Panc1 (cell line): Measurements from ENCODE around the gene ADK. TPM values are rescaled to one million over a fixed set of nuclear protein-coding genes. Genes with fewer than 3 reads are reported as not detected.
A peak's percentile ranks its signal among the peaks of the same experiment; 100 is the strongest.

Experiments
- ATAC-seq: fragments of 200-7000 bp; cut with Tn5 transposase; 2 replicates; pipeline ENCODE4 v1.9.1; 2020; ENCODE audit warnings: mild to moderate bottlenecking, moderate library complexity
- BruUV-seq: library from RNA; stranded (reverse); fragments of 400-500 nt; replicated peaks from 2 replicates; lab custom pipeline; 2021; lab: Mats Ljungman, UMichigan
- CTCF ChIA-PET: fragments of 300-600 bp; sonication (Branson Sonifier 250); formaldehyde crosslinking; loops from one replicate; lab custom pipeline; 2022; ENCODE audit warnings: antibody characterized with exemption; lab: Charles Lee
- POLR2A ChIA-PET: fragments of 300-600 bp; sonication (Branson Sonifier 250); formaldehyde crosslinking; loops from one replicate; lab custom pipeline; 2022; ENCODE audit warnings: antibody characterized with exemption; lab: Charles Lee
- DNase-seq: peaks from one replicate; pipeline ENCODE4 v3.0.0-alpha.2; 2010; ENCODE audit warnings: low read depth, low spot score
- H3K27ac ChIP-seq: 2 replicates; pipeline ENCODE4 v1.5.1; 2011; ENCODE audit warnings: mild to moderate bottlenecking, low read length, inconsistent platforms
- H3K27me3 ChIP-seq: fragments of 200-500 bp; sonication (Bioruptor generic); 2 replicates; pipeline ENCODE4 v1.6.0; 2014; ENCODE audit warnings: low read length, inconsistent platforms; ENCODE audit not compliant: control insufficient read depth, insufficient read depth
- H3K36me3 ChIP-seq: fragments of 200-500 bp; sonication (Bioruptor generic); 2 replicates; pipeline ENCODE4 v1.5.1; 2014; ENCODE audit warnings: inconsistent platforms, mild to moderate bottlenecking, low read length, moderate library complexity; ENCODE audit not compliant: control insufficient read depth, insufficient read depth
- H3K4me1 ChIP-seq: 2 replicates; pipeline ENCODE4 v1.5.1; 2011; ENCODE audit warnings: inconsistent platforms, mild to moderate bottlenecking, low read length, moderate library complexity; ENCODE audit not compliant: control insufficient read depth, insufficient read depth
- H3K4me3 ChIP-seq, 2 experiments: 2 replicates each; pipeline ENCODE4 v1.5.1; 2011 to 2012; ENCODE audit warnings: low read depth in 2 of 2, low read length in 2 of 2, mild to moderate bottlenecking in 2 of 2, inconsistent platforms in 1 of 2, moderate library complexity in 1 of 2
- H3K9me3 ChIP-seq: fragments of 200-500 bp; sonication (Bioruptor generic); 2 replicates; pipeline ENCODE4 v1.5.1; 2014; ENCODE audit warnings: low read depth, mild to moderate bottlenecking, inconsistent platforms, low read length, moderate library complexity; ENCODE audit not compliant: control insufficient read depth, insufficient read depth
- CTCF ChIP-seq: fragments of 450-650 bp; IDR thresholded peaks from 2 replicates; pipeline ENCODE4 v1.5.1; 2017; ENCODE audit warnings: mild to moderate bottlenecking
- POLR2AphosphoS5 ChIP-seq: IDR thresholded peaks from 2 replicates; pipeline ENCODE4 v1.6.1; 2012; ENCODE audit warnings: mild to moderate bottlenecking, low read depth, low read length, moderate library complexity
- REST ChIP-seq, 2 experiments: IDR thresholded peaks; 2 replicates each; pipeline ENCODE4 v1.6.1; 2011 to 2012; ENCODE audit warnings: low read depth in 2 of 2, control low read depth in 1 of 2, low read length in 1 of 2, mild to moderate bottlenecking in 1 of 2, moderate library complexity in 1 of 2; ENCODE audit not compliant: insufficient read depth in 1 of 2
- SIN3A ChIP-seq: IDR thresholded peaks from 2 replicates; pipeline ENCODE4 v1.6.1; 2012; ENCODE audit warnings: low read depth, mild to moderate bottlenecking, low read length, moderate library complexity, borderline replicate concordance; ENCODE audit not compliant: insufficient read depth
- TCF7L2 ChIP-seq: IDR thresholded peaks from 2 replicates; pipeline ENCODE4 v1.6.1; 2011; ENCODE audit warnings: mild to moderate bottlenecking, low read depth, low read length, inconsistent platforms
- in situ Hi-C: cut with HindIII; loops from 2 replicates; pipeline ENCODE4 v1.10.0; 2016; ENCODE audit warnings: low sequenced_read_pairs, low pct_unique_long_range_greater_than_20kb
- intact Hi-C: fragments of 100-400 bp; cut with micrococcal nuclease; formaldehyde crosslinking; loops from one replicate; pipeline ENCODE4 v1.10.0; 2022; ENCODE audit not compliant: unreplicated experiment
- total RNA-seq: library from RNA; stranded (reverse); gene quantifications from one replicate; pipeline ENCODE4 v1.2.1, GENCODE V29; 2021; ENCODE audit not compliant: unreplicated experiment

ADK gene
- total RNA-seq, 1 experiment from 2014 or later, result 64.5 TPM

- BruUV-seq, result no TSS peak
- H3K27me3 ChIP-seq, result no peaks in the 10 kb centered on the region
- intact Hi-C loops (no loop called here), in situ Hi-C loops (no loop called here)
- no peak overlapping the region for H3K4me3 ChIP-seq
- ChIA-PET CTCF (no interaction called here), POLR2A (no interaction called here)
- no peaks in the 10 kb centered on the region for H3K9me3 ChIP-seq
- peaks cover 5% of the 10 kb centered on the region; the same call in 1 of the 2 replicates for H3K36me3 ChIP-seq
- DNase-seq, result no peak
- no peak overlapping the region for H3K27ac ChIP-seq
- H3K4me1 ChIP-seq, result peaks cover 13% of the 10 kb centered on the region
- TF ChIP-seq TCF7L2 (no peak), SIN3A (no peak), REST (IDR thresholded peaks at IDR 0.05; ENCODE audit: insufficient read depth in 1 of 2, low read depth in 2 of 2, low read length in 1 of 2) (no peak), CTCF (no peak), POLR2AphosphoS5 (no peak)
- no peak for ATAC-seq
These were observed 438.8 kb downstream of the ADK start for GRCh38 chr10:74589851-74590250.

GRCh38 chr10:74593470-74593869 is 442.4 kb downstream of the ADK start:
- TF ChIP-seq POLR2AphosphoS5 (no peak), TCF7L2 (no peak), SIN3A (no peak), REST (IDR thresholded peaks at IDR 0.05; ENCODE audit: insufficient read depth in 1 of 2, low read depth in 2 of 2, low read length in 1 of 2) (no peak), CTCF (no peak)
- BruUV-seq, result TSS peak; percentile 26
- CTCF ChIA-PET, result no interaction called here
- H3K4me3 ChIP-seq, result no peak overlapping the region
- H3K9me3 ChIP-seq, result no peaks in the 10 kb centered on the region
- POLR2A ChIA-PET, result interaction anchor here (0.6 kb wide), 1 partner anchor 101 kb away, joined by 7 read pairs; no protein-coding TSS in a partner anchor
- no peaks in the 10 kb centered on the region for H3K27me3 ChIP-seq
- no peak overlapping the region for H3K27ac ChIP-seq
- no peak for ATAC-seq
- no peaks in the 10 kb centered on the region for H3K4me1 ChIP-seq
- H3K36me3 ChIP-seq, result peaks cover 5% of the 10 kb centered on the region; the same call in 1 of the 2 replicates
- in situ Hi-C loops, result no loop called here
- peak; percentile 8 for DNase-seq
- intact Hi-C loops, result no loop called here
